Ovary (tissue), 9 donors: ENCODE measurements around the gene RBM44. TPM values are rescaled to one million over a fixed set of nuclear protein-coding genes. Genes with fewer than 3 reads are reported as not detected.

ENCODE experiments used
- DNase-seq, 5 donors: peaks; one replicate each; pipeline ENCODE4 v3.0.0-alpha.2; 2019 to 2020
- H3K27ac ChIP-seq, 2 donors: fragments of 200-600 bp; one replicate each; pipeline versions ENCODE4 v1.5.1 to v1.8.0; 2019 to 2022
- H3K27me3 ChIP-seq: fragments of 200-600 bp; one replicate; pipeline ENCODE4 v1.8.0; 2022
- H3K36me3 ChIP-seq: fragments of 200-600 bp; sonication (generic); one replicate; pipeline ENCODE4 v1.5.1; 2019
- H3K4me1 ChIP-seq: one replicate; pipeline ENCODE4 v1.8.1; 2013; ENCODE audit warnings: mild to moderate bottlenecking, moderate library complexity; ENCODE audit not compliant: insufficient read depth
- H3K4me3 ChIP-seq: fragments of 200-600 bp; sonication (generic); one replicate; pipeline ENCODE4 v1.5.1; 2017
- H3K9me3 ChIP-seq, 2 donors: fragments of 200-600 bp in 1 of 2; sonication (generic) in 1 of 2; one replicate each; pipeline versions ENCODE4 v1.5.1 to v1.8.1; 2013 to 2019; ENCODE audit warnings: mild to moderate bottlenecking in 1 of 2, moderate library complexity in 1 of 2
- CTCF ChIP-seq, 3 donors: fragments of 450-650 bp in 2 of 3; fragments of 200-600 bp in 1 of 3; IDR thresholded peaks; one replicate each; pipeline versions ENCODE4 v1.5.1 to v1.8.0; 2016 to 2022; ENCODE audit warnings: antibody characterized with exemption in 3 of 3, mild to moderate bottlenecking in 1 of 3
- EP300 ChIP-seq: sonication (generic); formaldehyde crosslinking; IDR thresholded peaks from one replicate; pipeline ENCODE4 v1.6.1; 2017; ENCODE audit warnings: antibody characterized with exemption
- POLR2A ChIP-seq: fragments of 450-650 bp; IDR thresholded peaks from one replicate; pipeline ENCODE4 v1.6.1; 2017; ENCODE audit warnings: antibody characterized with exemption, mild to moderate bottlenecking, moderate library complexity
- WGBS, 3 donors: extraction: QIAGEN DNeasy Blood & Tissue Kit in 1 of 3; methylation state at CpG; one replicate each; pipeline versions ENCODE4 v1.1.5 to v1.1.7; 2013 to 2017; 5-methylcytosine and 5-hydroxymethylcytosine counted together
- intact Hi-C, 4 donors: fragments of 100-400 bp; cut with DNase I; formaldehyde crosslinking; loops; one replicate each; pipeline versions ENCODE4 v1.11.0 to v1.15.1; 2022 to 2023
- polyA plus RNA-seq, 2 donors: library from polyadenylated mRNA; stranded (reverse); fragments of 200-250 nt in 1 of 2; fragments of 350-450 nt in 1 of 2; fragmentation: Illumina TruSeq in 1 of 2; extraction: RNeasy Lipid Tissue Mini Kit (QIAGEN cat#74804) in 1 of 2; gene quantifications; one replicate each; pipeline ENCODE4 v1.2.3, GENCODE V29; 2013 to 2014
- small RNA-seq: library from RNA; depleted of rRNA; stranded (forward); fragments of <200 nt; gene quantifications from one replicate; pipeline ENCODE3, GENCODE V24; 2016
- total RNA-seq, 7 donors: library from RNA; depleted of rRNA in 2 of 7; stranded (reverse); fragments of >200 nt in 2 of 7; fragmentation: NEBNext Ultra II Directional in 3 of 7; extraction: Animal tissue kit (Norgen Biotek cat#: 25700) in 3 of 7; gene quantifications; one replicate each; pipeline versions ENCODE4 v1.1.0 to v1.2.4, GENCODE V29; 2016 to 2023
- donor health status: DM: no; HTN: no; CAD: no; lungs with moderate emphysema.
- donor health status: DM: no; HTN: no; CAD: no.
- donor health status: Bipolar disorder and iron deficiency.
- donor health status: DM: yes; HTN: yes; CAD: no.
- donor health status: DM: no; HTN: no; CAD: no.
- donor health status: DM: yes; HTN: yes; CAD: no.

RBM44 gene
- total and polyA plus RNA-seq, 9 donors, result 0.13 to 0.83 (median 0.33) TPM

DNA sequence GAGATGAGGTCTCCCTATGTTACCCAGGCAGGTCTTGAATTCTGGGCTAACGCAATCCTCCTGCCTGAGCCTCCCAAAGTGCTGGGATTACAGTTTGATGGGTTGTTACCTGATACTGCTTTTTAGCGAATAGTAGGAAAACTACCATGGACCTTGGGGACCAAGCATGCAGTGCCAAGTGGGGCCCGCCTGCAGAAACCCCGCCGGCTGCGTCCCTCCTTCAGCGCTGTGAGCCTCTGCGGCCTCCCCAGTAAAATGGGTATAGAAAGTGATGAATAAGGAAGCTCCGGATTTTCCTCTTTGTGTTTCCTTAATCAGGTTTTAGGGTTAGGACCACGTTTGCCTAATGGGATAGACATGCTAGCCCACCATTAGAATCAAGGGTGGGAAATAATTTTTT is 91.2 kb downstream of the RBM44 start:
- WGBS, 3 donors, result 95 to 97% (median 96%) methylated on average over 10 of the region's 10 CpGs
- intact Hi-C loops, result no loop called here
- no peak overlapping the region for H3K27ac ChIP-seq

More for the DNA sequence above, 91.2 kb downstream of the RBM44 start:
- TF ChIP-seq EP300 (no peak), POLR2A (no peak), CTCF (IDR thresholded peaks at IDR 0.05) (no peak)
- Histone ChIP-seq H3K4me1 (peaks cover 14% of the 10 kb centered on the region), H3K9me3 (no peaks in the 10 kb centered on the region), H3K27me3 (no peaks in the 10 kb centered on the region), H3K36me3 (no peaks in the 10 kb centered on the region), H3K4me3 (no peak overlapping the region)
- DNase-seq, result peak in 1 of 5 donors; percentile 27

Small RNA genes lying within 50 kb of the gene (small RNA-seq; reads per million reads assigned to genes)
- not detected for gene RF00157

Other genes with a start within 250 kb of the RBM44 start
- not detected for gene PRLH, start 232.2 kb upstream of the RBM44 start, total RNA-seq
- not detected for gene PRLH, start 232.2 kb upstream of the RBM44 start, polyA plus RNA-seq
- gene RAB17, start 208.0 kb upstream of the RBM44 start, total RNA-seq, result 10 to 100 TPM in 1 of 7 donors, 1 to 10 TPM in 5, under 1 TPM in 1; 0.76 to 19.3 (median 4.6) TPM
- under 1 TPM; 0.38 to 0.86 TPM for gene RAB17, start 208.0 kb upstream of the RBM44 start, polyA plus RNA-seq
- 10 to 100 TPM; 32.4 to 71.1 (median 56.1) TPM for gene LRRFIP1, start 171.2 kb upstream of the RBM44 start, total RNA-seq
- 10 to 100 TPM; 27.4 to 71.1 TPM for gene LRRFIP1, start 171.2 kb upstream of the RBM44 start, polyA plus RNA-seq
- 10 to 100 TPM; 22.1 to 62.5 (median 33.6) TPM for gene RAMP1, start 60.8 kb downstream of the RBM44 start, total RNA-seq
- 10 to 100 TPM in 1 of 2 donors, 1 to 10 TPM in 1; 1.8 to 17.3 TPM for gene RAMP1, start 60.8 kb downstream of the RBM44 start, polyA plus RNA-seq
- 10 to 100 TPM; 20.3 to 44.0 (median 23.8) TPM for gene UBE2F, start 168.2 kb downstream of the RBM44 start, total RNA-seq
- 10 to 100 TPM; 22.2 to 48.4 TPM for gene UBE2F, start 168.2 kb downstream of the RBM44 start, polyA plus RNA-seq